Muscle of leg (tissue), 11 donors: ENCODE data around the gene RPS2. TPM values are rescaled to one million over a fixed set of nuclear protein-coding genes. Genes with fewer than 3 reads are reported as not detected.

Source experiments
- DNase-seq: peaks from one replicate; pipeline ENCODE4 v3.0.0; 2013
- H3K27ac ChIP-seq: one replicate; pipeline ENCODE4 v1.5.1; 2013; ENCODE audit warnings: mild to moderate bottlenecking, low read length, control low read depth
- H3K27me3 ChIP-seq: one replicate; pipeline ENCODE4 v1.6.1; 2013; ENCODE audit warnings: low read length; ENCODE audit not compliant: control insufficient read depth, insufficient read depth
- H3K36me3 ChIP-seq: one replicate; pipeline ENCODE4 v1.6.1; 2013; ENCODE audit warnings: low read length; ENCODE audit not compliant: control insufficient read depth, insufficient read depth
- H3K4me1 ChIP-seq: one replicate; pipeline ENCODE4 v1.6.1; 2013; ENCODE audit warnings: low read length; ENCODE audit not compliant: control insufficient read depth, insufficient read depth
- H3K4me3 ChIP-seq: one replicate; pipeline ENCODE4 v1.5.1; 2013; ENCODE audit warnings: low read length, control low read depth
- H3K9me3 ChIP-seq: replicated peaks from 2 replicates; pipeline ENCODE4 v1.6.1; 2013; ENCODE audit warnings: low read depth, low read length; ENCODE audit not compliant: control insufficient read depth
- WGBS: methylation state at CpG from one replicate; pipeline ENCODE4 v1.1.5; 2013; ENCODE audit warnings: missing lambda C conversion rate; ENCODE audit not compliant: insufficient coverage; 5-methylcytosine and 5-hydroxymethylcytosine counted together
- polyA plus RNA-seq, 8 donors: library from polyadenylated mRNA; unstranded; fragments of 120-200 nt; gene quantifications; one replicate each; pipeline versions ENCODE4 v1.2.1 to v1.2.3, GENCODE V29; 2013; ENCODE audit warnings: inconsistent platforms in 1 of 8, low replicate concordance in 1 of 8; ENCODE audit not compliant: insufficient read length in 8 of 8, insufficient read depth in 1 of 8
- total RNA-seq: library from RNA; stranded (reverse); fragments of 120-200 nt; gene quantifications from one replicate; pipeline ENCODE4 v1.2.4, GENCODE V29; 2013

The RPS2 gene
- total and polyA plus RNA-seq, 9 donors = 2,334 to 3,712 (median 3,453) TPM

GRCh38 chr16:1976216-1976520, 11.5 kb upstream of the RPS2 start:
- Histone ChIP-seq H3K36me3 (peaks cover 50% of the 10 kb centered on the region), H3K27ac (no peak overlapping the region), H3K4me3 (no peak overlapping the region), H3K4me1 (peaks cover 35% of the 10 kb centered on the region), H3K9me3 (no peaks in the 10 kb centered on the region), H3K27me3 (peaks cover 39% of the 10 kb centered on the region)
- 91% methylated on average over 8 of the region's 8 CpGs for WGBS
- DNase-seq = no peak

DNA sequence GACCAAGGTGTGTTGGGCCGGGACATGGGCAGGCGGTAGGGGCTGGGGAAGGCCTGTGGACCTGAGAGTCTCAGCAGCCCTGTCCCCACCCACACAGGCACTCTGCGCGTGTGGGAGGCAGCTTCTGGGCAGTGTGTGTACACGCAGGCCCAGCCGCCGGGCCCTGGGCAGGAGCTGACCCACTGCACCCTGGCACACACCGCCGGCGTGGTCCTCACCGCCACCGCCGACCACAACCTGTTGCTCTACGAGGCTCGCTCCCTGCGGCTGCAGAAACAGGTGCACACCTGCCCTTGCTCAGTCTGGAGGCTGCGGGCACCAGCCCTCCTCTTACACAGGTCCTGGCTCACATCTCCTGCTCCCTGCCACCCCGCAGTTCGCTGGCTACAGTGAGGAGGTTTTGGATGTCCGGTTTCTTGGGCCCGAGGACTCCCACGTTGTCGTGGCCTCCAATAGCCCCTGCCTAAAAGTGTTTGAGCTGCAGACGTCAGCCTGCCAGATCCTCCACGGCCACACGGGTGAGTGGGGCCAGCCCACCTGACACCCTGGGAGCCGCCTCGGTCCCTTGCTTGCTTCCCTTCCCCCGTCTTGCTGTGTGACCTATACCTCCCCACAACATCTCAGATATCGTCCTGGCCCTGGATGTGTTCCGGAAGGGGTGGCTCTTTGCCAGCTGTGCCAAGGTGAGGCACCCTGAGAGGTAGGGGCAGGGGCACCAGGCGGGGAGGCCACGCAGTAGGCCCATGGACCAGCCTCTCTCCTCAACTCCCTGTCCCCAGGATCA, 11.0 kb upstream of the RPS2 start:
- H3K4me1 ChIP-seq = peaks cover 34% of the 10 kb centered on the region
- WGBS = 91% methylated on average over 30 of the region's 33 CpGs
- H3K27me3 ChIP-seq = peaks cover 33% of the 10 kb centered on the region
- H3K36me3 ChIP-seq = peaks cover 50% of the 10 kb centered on the region
- no peak overlapping the region for H3K4me3 ChIP-seq
- no peak overlapping the region for H3K27ac ChIP-seq
- H3K9me3 ChIP-seq = no peaks in the 10 kb centered on the region
- no peak for DNase-seq

DNA sequence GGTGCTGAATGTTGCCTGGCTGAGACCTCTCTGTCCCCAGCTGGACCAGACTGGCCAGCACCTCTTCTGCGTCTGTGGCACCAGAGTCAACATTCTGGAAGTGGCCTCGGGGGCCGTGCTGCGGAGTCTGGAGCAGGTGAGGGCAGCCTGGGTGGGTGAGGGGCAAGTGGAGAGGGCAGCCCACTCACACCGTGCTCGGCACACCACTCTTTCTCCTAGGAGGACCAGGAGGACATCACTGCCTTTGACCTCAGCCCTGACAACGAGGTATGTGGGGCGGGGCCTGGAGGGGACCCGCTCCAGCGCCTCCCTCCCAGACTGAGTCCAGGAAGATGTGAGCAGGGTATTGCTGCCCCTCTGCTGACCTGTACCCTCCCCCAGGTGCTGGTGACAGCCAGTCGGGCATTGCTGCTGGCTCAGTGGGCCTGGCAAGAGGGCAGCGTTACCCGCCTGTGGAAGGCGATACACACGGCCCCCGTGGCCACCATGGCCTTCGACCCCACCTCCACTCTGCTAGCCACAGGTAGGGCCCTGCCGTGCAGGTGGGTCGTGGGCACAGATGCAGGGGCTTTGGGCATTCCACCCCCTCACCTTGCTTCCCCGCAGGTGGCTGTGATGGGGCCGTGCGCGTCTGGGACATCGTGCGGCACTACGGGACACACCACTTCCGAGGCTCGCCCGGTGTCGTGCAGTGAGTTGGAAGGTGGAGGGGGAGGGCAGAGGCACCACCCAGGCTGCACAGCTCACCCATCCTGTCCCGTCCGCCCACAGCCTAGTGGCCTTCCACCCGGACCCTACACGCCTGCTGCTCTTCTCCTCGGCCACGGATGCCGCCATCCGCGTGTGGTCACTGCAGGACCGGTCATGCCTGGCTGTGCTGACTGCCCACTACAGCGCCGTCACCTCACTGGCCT, 9.8 kb upstream of the RPS2 start:
- DNase-seq = no peak
- Histone ChIP-seq H3K27ac (no peak overlapping the region), H3K4me3 (no peak overlapping the region), H3K9me3 (no peaks in the 10 kb centered on the region), H3K36me3 (peaks cover 50% of the 10 kb centered on the region), H3K4me1 (peaks cover 22% of the 10 kb centered on the region), H3K27me3 (peaks cover 21% of the 10 kb centered on the region)
- 92% methylated on average over 25 of the region's 42 CpGs for WGBS

- H3K4me3 ChIP-seq = no peak overlapping the region
- H3K27me3 ChIP-seq = peaks cover 13% of the 10 kb centered on the region
- no peak for DNase-seq
- no peaks in the 10 kb centered on the region for H3K9me3 ChIP-seq
- no peak overlapping the region for H3K27ac ChIP-seq
- WGBS = 93% methylated on average over 16 of the region's 16 CpGs
- H3K36me3 ChIP-seq = peaks cover 47% of the 10 kb centered on the region
- H3K4me1 ChIP-seq = peaks cover 19% of the 10 kb centered on the region
Measured at GRCh38 chr16:1973461-1974156, 9.0 kb upstream of the RPS2 start.

- no peak overlapping the region for H3K27ac ChIP-seq
Measured at GRCh38 chr16:1972490-1972877, 7.9 kb upstream of the RPS2 start.

GRCh38 chr16:1971796-1972489, 7.3 kb upstream of the RPS2 start, which contains the start of gene TBL3:
TSS of gene TBL3 (plus strand) at chr16:1972053. CDS start at chr16:1972165, 112 bp downstream.
- H3K4me3 ChIP-seq = peak within 1 kb of the TSS; percentile 98
- H3K27ac ChIP-seq = peak within 1 kb of the TSS; percentile 94
- under 1% methylated on average over 78 of the region's 78 CpGs for WGBS
- H3K27me3 ChIP-seq = peaks cover 3% of the 10 kb centered on the region
- peak; percentile 97 for DNase-seq
- H3K9me3 ChIP-seq = no peaks in the 10 kb centered on the region
- H3K36me3 ChIP-seq = peaks cover 30% of the 10 kb centered on the region
- peaks cover 19% of the 10 kb centered on the region for H3K4me1 ChIP-seq

More at GRCh38 chr16:1972490-1972877, 7.9 kb upstream of the RPS2 start:
- H3K4me1 ChIP-seq = peaks cover 19% of the 10 kb centered on the region
- peak overlapping the region; percentile 98 for H3K4me3 ChIP-seq
- peaks cover 5% of the 10 kb centered on the region for H3K27me3 ChIP-seq
- 5% methylated on average over 20 of the region's 22 CpGs for WGBS
- H3K9me3 ChIP-seq = no peaks in the 10 kb centered on the region
- H3K36me3 ChIP-seq = peaks cover 35% of the 10 kb centered on the region
- DNase-seq = no peak

DNA sequence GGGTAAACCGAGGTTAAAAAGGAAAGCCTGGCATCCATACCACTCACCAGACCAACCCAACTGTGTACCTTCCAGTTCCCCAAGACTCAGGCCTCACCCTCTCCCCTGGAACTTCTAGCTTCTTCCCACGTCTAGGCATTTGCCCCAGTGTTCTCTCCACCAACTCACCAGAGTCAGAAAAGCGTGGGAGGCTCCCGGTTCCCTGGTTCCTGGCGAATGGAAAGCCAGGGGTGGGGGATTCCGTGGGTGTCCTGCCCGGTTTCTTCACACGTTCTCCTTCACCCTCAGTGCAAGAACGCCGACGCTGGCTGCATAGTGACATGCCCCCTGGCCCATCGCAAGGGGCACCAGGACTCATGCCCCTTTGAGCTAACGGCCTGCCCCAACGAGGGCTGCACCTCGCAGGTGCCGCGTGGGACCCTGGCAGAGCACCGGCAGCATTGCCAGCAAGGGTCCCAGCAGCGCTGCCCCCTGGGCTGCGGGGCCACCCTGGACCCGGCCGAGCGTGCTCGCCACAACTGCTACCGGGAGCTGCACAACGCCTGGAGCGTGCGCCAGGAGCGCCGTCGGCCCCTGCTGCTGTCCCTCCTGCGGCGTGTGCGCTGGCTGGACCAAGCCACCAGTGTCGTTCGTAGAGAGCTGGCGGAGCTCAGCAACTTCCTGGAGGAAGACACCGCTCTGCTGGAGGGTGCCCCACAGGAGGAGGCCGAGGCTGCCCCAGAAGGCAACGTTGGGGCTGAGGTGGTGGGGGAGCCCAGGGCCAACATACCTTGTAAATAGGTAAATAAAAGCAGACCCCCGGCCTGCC, 3.7 kb upstream of the RPS2 start:
- WGBS = 86% methylated on average over 39 of the region's 41 CpGs
- H3K36me3 ChIP-seq = peaks cover 9% of the 10 kb centered on the region
- no peaks in the 10 kb centered on the region for H3K9me3 ChIP-seq
- no peak overlapping the region for H3K4me3 ChIP-seq
- no peak for DNase-seq
- no peak overlapping the region for H3K27ac ChIP-seq
- no peaks in the 10 kb centered on the region for H3K27me3 ChIP-seq
- peaks cover 30% of the 10 kb centered on the region for H3K4me1 ChIP-seq

- Histone ChIP-seq H3K4me1 (peaks cover 29% of the 10 kb centered on the region), H3K4me3 (peak within 1 kb of the TSS; percentile 93), H3K27ac (peak within 1 kb of the TSS; percentile 97), H3K36me3 (peaks cover 24% of the 10 kb centered on the region), H3K9me3 (no peaks in the 10 kb centered on the region), H3K27me3 (no peaks in the 10 kb centered on the region)
- DNase-seq = no peak
- 92% methylated on average over 4 of the region's 6 CpGs for WGBS
Measured at GRCh38 chr16:1966460-1966859, 1.8 kb upstream of the RPS2 start, which contains the start of gene RNF151. TSS of gene RNF151 (plus strand) at chr16:1966856. CDS start at chr16:1966882, 26 bp downstream.
